LHCN-M2 (cell line): ENCODE results near the gene BIRC7. TPM values are rescaled to one million over a fixed set of nuclear protein-coding genes. Genes with fewer than 3 reads are reported as not detected.

Experiments
- total RNA-seq: library from RNA; depleted of rRNA; stranded (reverse); fragments of >200 nt; gene quantifications from 2 replicates; pipeline ENCODE4 v1.2.3, GENCODE V29; 2014; rRNA removed

The BIRC7 gene
- total RNA-seq, 1 experiment from 2014 or later, result not detected

Other genes starting within 250 kb of the BIRC7 start
- gene BHLHE23, start 228.9 kb upstream of the BIRC7 start, total RNA-seq, result not detected in 2 replicates
- 18.3 and 23.8 TPM in 2 replicates for gene YTHDF1, start 19.8 kb upstream of the BIRC7 start, total RNA-seq
- not detected in 2 replicates for gene NKAIN4, start 18.6 kb downstream of the BIRC7 start, total RNA-seq
- gene ARFGAP1, start 36.9 kb downstream of the BIRC7 start, total RNA-seq, result 61.8 and 62.5 TPM in 2 replicates
- 0.06 TPM in 1 of 2 replicates, not detected in the other for gene COL20A1, start 57.3 kb downstream of the BIRC7 start, total RNA-seq
- not detected in 2 replicates for gene CHRNA4, start 125.4 kb downstream of the BIRC7 start, total RNA-seq
- not detected in 2 replicates for gene KCNQ2, start 236.8 kb downstream of the BIRC7 start, total RNA-seq